Right renal cortex interstitium (tissue), 3 donors: ENCODE measurements around the gene CFD. TPM values are rescaled to one million over a fixed set of nuclear protein-coding genes. Genes with fewer than 3 reads are reported as not detected.
"Not testable (repeated sequence)": the region's sequence is repeated elsewhere in the genome, so short reads cannot be mapped to it uniquely, and the experiment has no call there.

Experiments used
- DNase-seq, 3 donors: peaks; one replicate each; pipeline ENCODE4 v3.0.0-alpha.2; 2013; ENCODE audit warnings: low read depth in 3 of 3, low spot score in 2 of 3
- polyA plus RNA-seq, 3 donors: library from polyadenylated mRNA; unstranded; fragments of 120-200 nt; gene quantifications; one replicate each; pipeline ENCODE4 v1.2.1, GENCODE V29; 2013; ENCODE audit not compliant: insufficient read length in 3 of 3

CFD gene
- polyA plus RNA-seq, 3 donors = 1.4 to 2.0 (median 2.0) TPM

DNA sequence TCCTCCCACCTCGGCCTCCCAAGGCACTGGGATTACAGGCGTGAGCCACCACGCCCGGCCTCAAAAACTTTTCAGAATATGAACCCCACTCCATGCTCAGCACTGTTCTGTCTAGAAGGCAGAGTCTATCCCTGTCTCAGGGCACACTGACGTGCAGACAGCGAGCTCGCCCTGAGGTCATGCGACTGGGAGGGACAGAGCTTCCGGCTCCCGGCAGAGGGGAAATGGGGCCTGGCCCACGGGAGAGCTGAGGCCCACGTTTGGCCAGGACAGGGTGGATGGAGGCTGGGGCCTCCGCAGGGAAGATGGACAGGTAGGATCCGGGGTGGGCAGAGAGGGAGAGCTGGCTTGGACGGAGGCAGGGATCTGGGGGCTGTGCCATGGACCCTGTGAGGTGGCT, 34.6 kb upstream of the CFD start:
- no peak for DNase-seq

DNA sequence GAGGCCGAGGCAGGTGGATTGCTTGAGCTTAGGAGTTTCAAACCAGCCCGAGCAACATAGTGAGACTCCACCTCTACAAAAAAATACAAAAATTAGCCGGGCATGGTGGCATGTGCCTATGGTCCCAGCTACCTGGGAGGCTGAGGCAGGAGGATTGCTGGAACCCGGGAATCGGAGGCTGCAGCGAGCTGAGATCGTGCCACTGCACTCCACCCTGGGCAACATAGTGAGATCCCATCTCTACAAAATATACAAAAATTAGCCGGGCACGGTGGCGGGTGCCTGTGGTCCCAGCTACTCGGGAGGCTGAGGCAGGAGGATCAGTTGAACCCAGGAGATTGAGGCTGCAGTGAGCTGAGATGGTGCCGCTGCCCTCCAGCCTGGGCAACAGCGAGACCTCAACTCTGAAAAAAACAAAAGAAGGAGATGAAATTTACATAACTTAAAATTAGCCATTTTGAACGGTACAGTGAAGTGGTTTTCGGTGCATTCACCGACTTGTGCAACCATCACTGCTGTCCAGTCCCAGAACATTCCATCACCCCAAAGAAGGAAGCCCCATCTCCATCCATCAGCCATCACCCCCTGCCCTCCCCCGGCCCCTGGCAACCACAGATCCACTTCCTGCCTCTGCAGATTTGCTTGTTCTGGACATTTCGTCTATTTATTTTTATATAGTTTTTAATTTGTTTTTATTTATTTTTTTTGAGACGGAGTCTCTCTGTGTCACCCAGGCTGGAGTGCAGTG, 33.4 kb upstream of the CFD start:
- no peak for DNase-seq

DNA sequence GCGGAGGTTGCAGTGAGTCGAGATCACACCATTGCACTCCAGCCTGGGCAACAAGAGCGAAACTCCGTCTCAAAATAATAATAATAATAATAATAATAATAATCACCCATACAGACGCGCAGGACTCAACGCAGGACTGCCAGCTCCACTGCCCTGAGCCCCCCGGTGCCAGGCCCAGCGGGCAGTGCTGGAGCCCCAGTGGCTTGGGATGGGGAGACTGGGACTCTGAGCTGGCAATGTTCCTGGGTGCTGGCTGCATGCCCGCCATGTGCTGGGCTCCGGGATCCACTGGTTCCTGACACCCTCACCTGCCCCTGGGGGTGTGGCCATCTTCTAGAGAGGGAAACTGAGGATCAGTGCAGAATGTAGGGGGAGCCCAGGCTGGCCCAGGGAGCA, 32.2 kb upstream of the CFD start:
- no peak for DNase-seq

DNA sequence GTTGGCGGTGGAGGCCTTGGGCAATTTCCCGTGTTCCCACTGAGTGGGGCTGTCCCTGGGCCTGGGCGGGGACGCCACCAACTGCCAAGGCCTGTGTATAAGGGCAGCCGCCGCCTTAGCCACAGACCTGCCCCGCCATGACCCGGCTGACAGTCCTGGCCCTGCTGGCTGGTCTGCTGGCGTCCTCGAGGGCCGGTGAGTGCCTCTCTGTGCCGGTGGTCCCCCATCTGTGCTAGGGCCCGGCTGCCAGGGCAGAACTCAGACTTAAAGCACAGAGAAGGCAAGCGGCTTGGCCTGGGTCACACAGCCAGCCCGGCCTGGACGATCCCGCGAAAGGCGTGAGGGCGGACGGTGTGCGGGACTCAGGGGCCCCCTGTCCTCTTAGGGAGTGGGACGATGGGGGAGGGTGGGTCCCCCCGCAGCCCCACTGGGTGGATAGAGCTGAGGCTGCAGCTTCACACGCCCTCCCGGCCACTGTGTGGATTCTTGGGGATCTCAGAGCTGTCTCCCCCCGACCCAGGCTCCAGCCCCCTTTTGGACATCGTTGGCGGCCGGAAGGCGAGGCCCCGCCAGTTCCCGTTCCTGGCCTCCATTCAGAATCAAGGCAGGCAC, 31.6 kb upstream of the CFD start, which contains the start of gene AZU1:
Gene AZU1 (plus strand): TSS at position 128 of the 612 bp plus-strand sequence. CDS start 10 bp downstream, at position 138.
- DNase-seq = no peak

DNA sequence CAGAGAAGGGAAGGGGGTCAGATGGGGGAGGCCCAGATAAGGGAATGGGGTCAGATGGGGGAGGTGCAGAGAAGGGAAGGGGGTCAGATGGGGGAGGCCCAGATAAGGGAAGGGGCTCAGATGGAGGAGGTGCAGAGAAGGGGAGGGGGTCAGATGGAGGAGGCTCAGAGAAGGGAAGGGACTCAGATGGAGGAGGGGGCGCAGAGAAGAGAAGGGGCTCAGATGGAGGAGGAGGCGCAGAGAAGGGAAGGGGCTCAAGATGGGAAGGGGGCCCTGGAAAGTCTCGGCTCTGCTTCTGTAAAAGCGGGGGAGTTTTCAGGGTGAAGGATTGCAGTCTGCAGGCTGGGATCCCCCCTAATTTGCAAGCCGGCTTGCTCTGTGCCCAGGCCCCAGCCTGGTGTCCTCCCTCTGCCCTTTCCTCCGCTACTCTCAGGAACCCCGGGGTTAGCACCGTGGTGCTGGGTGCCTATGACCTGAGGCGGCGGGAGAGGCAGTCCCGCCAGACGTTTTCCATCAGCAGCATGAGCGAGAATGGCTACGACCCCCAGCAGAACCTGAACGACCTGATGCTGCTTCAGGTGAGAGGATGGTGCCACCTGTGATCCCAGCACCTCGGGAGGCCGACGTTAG, 30.2 kb upstream of the CFD start:
- DNase-seq = no peak

DNA sequence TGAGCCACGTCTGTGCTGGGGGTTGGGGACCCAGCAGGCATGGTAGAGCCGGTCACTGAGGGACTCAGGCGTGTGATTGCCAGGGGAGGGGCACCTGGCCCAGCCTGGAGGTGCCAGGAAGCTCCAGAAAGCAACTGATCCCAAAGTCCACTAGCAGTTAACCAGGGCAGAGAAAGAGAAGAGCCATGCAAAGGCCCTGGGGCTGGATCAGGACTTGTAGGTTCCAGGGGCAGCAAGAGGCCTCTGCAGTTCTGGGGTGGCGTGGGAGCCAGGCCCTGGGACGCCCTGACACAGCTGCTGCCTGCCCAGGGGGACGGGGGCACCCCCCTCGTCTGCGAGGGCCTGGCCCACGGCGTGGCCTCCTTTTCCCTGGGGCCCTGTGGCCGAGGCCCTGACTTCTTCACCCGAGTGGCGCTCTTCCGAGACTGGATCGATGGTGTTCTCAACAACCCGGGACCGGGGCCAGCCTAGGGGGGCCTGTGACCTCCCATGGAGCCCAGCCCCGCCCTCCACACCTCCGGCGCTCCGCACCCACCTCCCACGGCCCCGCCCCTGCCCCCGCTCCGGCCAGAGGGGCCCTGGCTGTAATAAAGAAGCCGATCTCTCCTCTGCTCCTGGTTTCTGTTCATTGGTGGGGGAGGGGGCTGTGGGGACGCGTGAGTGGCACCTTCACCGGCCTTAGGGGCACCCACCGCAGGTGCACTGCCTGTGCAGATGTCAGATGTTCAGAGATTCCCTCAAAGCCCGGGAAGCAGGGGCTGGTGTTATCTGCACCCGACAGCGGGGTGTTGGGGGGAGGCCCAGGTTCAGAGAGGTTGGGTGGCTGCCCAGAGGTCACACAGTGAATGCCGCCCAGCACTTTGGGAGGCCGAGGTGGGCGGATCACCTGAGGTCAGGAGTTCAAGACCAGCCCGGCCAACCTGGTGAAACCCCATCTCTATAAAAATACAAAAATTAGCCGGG, 27.8 kb upstream of the CFD start:
- no peak for DNase-seq

DNA sequence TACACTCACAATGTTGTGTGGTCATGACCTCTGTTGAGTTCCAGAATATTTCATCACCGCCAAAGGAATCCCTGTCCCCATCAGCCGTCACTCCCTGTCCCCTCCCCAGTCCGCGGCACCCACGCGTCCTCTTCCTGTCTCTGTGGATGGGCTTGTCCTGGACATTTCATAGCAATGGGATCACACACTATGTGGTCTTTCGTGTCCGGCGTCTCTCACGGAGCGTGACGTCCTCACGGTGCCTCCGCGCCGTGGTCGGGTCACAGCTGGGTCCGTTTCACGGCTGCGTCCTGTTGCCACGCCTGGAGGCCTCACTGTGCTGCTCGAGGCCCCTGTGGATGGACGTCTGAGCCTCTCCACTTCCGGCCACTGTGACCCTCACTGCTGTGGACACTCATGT, 25.2 kb upstream of the CFD start:
- DNase-seq = no peak

DNA sequence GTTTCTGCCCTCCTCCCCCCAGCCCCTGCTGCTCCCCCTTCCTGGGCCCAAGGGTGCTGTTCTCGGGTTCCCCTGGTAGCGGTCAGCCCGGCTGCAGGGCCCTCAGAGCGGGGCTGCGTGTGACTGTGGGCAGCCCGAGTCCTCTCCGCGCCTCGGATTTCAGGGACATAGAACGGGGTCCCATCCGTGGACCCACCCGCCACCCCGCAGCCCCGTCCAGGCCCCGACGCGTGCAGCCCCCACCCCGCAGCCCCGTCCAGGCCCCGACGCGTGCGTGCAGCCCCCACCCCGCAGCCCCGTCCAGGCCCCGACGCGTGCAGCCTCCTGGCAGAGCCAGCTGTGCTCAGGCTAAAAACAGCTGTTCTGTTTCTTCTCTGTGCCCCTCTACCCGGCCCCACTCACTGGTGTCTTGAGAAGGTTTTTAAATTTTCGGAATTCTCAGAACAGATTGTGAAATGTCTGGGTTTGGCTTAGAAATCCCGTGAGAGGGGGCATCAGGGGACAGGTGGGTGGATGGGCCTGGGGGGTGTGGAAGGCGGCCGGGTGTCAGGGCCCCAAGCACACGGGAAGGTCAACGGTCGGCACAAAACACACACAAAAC, 24.2 kb upstream of the CFD start:
- DNase-seq = no peak

DNA sequence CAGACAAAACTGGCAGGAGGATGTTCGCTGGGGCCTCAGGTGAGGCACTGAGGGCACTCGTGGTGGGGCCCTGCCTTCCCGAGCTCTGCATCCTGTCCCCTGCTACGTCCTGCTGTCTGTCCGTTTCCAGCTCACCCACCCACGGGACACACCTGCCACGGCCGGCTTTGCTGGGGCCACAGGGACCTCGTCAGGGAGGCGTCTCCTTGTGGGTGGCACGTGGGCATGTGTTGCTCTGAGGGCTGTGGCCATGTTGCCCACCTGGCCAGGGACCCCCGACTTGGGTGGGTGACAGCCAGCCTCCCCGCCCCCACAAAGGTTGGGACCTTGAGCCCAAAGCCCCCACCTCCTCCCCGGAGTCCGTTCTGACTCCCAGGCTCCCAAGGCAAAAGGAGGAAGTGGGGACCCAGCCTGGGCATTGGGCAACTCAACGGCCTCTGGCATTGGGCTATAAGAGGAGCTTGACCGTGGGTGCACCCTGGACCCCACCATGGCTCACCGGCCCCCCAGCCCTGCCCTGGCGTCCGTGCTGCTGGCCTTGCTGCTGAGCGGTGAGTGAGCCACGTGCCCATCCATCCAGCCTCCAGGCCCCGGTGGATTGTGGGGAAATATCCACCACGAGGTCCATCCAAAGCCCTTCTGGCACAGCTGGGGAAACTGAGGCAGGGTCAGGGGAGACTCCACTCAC, 18.8 kb upstream of the CFD start, which contains the start of gene PRTN3:
Gene PRTN3 (plus strand): TSS at position 481 of the 688 bp plus-strand sequence. CDS start 10 bp downstream, at position 491.
- DNase-seq = no peak

DNA sequence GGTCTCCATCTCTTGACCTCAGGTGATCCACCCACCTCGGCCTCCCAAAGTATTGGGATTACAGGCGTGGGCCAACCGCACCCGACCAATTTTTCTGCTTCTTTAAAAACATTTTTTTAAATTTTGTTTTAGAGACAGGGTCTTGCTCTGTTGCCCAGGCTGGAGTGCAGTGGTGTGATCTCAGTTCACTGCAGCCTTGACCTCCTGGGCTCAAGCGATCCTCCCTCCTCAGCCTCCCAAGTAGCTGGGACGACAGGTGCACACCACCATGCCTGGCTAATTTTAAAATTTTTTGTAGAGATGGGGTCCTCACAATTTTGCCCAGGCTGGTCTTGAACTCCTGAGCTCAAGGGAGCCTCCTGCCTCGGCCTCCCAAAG, 16.7 kb upstream of the CFD start:
- not testable (repeated sequence) for DNase-seq

DNA sequence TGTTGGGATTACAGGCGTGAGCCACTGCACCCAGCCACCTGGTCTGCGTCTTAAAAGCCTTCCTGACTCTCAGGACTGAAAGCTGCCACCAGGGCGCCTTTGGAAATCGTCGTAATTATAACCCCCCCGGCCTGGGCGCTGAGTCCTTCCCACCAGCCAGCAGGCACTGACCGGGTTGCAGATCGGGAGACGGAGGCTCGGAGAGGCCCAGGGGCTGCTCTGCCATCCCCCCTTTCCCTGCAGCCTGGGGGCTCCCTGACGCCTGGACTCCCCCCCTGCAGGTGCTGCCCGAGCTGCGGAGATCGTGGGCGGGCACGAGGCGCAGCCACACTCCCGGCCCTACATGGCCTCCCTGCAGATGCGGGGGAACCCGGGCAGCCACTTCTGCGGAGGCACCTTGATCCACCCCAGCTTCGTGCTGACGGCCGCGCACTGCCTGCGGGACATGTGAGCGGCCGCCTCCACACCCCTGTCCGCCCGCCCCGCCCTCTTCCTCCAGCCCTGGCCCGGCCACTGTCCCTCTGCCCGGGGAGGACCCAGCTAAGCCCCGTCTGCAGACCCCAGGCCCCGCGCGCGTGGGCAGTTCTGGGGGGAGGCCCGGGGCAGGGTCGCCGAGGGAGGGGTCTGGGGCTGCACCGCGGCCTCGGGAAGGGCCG, 16.2 kb upstream of the CFD start:
- DNase-seq = no peak

DNA sequence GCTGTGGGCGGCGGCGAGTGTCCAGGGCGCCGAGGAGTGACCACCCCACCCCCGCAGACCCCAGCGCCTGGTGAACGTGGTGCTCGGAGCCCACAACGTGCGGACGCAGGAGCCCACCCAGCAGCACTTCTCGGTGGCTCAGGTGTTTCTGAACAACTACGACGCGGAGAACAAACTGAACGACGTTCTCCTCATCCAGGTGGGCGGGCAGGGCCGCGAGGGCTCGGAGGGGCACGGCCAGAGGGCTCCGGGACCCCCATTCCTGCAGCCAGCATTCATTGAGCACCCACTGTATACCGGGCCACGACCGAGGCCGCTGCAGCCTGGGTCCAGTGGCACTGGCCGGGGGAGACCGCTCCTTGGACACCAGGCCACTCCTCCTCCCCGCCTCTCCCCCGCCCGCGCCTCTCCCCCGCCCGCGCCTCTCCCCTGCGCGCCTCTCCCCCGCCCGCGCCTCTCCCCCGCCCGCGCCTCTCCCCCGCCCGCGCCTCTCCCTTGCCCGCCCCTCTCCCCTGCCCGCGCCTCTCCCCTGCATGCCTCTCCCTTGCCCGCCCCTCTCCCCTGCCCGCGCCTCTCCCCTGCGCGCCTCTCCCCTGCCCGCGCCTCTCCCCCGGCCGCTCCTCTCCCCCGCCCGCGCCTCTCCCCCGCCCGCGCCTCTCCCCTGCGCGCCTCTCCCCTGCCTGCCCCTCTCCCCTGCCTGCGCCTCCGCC, 15.5 kb upstream of the CFD start:
- DNase-seq = no peak

DNA sequence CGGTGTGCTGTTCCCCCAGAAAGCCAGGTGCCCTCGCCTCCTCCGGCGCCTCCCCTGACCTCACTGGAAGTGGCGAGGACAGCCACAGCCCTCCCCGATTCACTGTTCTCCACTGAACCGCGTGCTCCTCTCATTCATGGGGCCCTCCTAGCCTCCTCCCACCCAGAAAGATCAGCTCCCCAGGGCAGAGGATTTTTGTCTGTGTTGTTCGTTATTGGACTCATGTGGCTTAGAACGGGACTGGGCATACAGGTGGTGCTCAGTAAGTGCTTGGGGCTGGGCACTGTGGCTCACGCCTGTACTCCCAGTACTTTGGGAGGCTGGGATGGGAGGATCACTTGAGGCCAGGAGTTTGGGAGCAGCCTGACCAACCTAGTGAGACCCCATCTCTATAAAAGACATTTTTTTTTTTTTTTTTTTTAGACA, 14.9 kb upstream of the CFD start:
- DNase-seq = no peak

DNA sequence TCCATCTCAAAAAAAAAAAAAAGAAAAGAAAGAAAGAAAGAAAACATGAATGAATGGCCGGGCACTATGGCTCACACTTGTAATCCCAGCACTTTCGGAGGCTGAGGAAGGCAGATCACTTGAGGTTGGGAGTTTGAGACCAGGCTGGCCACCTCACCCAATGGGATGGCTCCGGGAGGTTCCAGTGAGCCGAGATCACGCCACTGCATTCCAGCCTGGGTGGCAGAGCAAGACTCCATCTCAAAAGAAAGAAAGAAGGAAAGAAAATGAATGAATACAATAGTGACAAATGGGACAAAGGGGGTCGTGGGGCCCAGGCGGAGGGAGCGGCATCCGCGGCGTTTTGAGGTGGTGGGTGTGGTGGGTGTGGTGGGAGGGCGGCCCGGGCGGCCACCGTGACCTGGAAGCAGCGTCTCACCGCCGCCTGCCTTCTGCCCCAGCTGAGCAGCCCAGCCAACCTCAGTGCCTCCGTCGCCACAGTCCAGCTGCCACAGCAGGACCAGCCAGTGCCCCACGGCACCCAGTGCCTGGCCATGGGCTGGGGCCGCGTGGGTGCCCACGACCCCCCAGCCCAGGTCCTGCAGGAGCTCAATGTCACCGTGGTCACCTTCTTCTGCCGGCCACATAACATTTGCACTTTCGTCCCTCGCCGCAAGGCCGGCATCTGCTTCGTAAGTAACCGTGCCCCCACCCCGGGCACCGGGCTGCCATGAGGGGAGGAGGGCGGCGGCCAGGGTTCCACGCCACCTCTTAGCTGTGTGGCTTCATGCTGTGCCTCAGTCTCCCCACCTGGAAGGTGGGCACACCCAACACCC, 13.6 kb upstream of the CFD start:
- DNase-seq = no peak

DNA sequence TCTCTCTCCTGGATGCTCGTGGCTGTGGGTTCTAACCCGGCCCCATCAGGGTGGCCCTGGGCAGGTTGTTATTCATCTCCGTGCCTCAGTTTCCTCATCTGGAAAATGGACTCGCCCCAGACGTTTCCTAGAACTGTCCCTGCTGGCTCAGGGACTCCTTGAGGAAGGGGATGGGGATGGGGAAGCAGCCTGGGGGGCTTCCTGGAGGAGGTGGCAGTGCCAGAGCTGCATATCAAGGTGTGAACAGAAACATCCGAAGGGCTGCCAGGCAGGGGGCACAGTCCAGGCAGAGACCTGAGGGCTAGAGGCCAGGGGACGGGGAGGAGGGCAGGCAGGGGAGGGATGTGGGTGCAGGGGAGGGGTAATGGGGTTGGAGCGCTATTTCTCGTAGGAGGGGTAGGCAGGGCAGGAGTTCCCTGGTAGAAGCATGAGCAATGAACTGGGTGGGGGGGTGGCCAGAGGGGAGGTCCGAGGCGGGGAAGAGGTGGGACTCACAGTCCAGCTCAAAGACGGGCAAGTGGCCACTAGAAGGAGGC, 11.0 kb upstream of the CFD start:
- DNase-seq = no peak

DNA sequence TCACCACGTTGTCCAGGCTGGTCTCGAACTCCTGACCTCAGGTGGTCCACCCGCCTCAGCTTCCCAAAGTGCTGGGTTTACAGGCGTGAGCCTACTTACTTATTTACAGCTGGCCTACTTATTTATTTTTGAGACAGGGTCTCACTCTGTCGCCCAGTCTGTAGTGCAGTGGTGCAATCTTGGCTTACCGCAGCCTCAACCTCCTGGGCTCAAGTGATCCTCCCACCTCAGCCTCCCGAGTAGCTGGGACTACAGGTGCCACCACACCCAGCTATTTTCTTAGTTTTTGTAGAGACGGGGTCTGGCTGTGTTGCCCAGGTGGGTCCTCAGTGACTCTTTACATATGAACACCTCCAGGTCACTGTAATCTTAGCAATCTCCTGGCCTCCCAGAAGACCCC, 10.3 kb upstream of the CFD start:
- DNase-seq = not testable (repeated sequence)

DNA sequence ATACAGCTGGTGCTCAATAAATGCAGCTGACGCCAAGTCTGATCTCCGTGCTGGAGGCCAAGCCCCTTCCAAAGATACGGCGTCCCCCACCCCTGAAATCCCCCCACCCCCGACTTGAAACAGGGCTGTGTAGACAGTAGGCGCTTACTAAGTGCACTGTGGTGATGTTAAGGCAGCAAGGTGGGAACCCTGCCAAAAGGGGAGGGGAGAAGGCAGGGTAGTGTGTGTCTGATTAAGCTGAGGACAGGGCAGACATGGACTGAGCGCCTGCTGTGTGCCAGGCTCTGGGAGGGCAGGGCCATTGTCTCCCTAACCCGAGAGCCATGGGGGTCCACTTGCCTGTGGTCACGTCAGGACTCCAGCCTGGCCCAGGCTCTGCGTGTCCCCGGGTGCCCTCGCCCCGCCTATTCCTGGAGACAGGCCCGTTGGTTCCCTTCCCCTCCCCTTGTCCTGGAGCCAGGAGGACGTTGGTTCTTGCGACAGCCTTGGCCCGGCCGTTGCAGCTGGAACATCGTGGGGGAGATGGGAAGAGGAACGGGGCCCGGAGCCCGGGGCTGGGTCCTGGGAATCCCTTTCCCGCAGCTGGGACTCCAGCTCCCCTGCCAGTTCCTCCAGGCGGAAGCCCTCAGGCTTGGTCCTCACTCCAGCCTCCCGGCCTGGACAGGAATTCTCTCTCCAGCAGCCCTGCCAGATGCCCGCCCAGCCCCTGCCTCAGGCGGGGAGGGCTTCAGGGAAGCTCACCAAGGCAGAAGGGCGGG, 9.1 kb upstream of the CFD start:
- DNase-seq = no peak
